SK-N-DZ (cell line): Measurements from ENCODE around the gene RETREG1.

Experiments
- DNase-seq: peaks from one replicate; pipeline ENCODE4 v3.0.0-alpha.2; 2015; ENCODE audit warnings: low spot score

The RETREG1 gene

DNA sequence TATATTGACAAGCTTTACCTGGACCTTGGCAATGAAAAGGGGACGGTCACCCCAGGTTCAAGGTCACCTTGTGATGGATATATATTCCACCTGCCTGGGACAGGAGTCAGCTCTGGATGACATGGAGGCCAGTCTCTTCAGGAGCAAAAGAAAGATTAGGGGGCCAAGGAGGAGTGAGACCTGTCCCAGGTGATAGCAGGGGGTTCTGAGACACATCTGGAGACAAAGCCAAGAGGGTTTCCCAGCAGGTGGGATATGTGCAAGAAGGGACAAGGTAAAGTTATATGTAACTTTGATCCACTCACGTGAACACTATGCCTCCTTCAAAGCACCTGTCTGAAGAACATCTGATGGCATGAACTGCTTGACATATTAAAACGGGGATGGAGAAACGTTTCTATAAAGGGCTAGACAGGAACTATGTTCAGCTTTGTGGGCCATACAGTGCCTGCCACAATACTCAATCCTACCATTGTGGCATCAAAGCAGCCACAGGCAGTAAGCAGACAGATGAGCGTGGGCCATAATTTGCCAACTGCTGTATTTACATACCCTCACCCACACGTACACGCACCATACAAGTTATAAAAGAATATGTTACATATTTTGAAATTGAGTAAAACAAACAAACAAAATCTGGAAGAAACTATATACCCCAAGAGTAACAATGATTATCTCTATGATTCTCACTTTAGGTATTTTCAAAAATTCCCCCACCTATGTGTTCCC is 88.3 kb downstream of the RETREG1 start:
- DNase-seq = no peak

DNA sequence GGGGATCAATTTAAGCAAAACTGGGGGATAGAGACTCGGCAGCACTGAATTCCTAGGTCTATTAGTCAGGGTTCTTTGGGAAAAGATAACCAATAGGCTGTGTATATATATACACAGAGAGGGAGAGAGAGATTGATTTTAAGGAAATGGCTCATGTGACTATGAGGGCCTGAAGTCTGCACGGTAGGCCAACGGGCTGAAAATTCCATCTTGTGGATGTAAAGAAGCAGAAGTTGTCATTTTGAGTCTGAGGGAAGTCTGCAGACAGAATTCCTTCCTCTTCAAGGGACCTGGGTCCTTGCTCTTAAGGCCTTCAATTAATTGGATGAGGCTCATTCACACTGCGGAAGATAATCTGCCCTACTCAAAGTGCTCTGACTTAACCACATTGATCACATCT is 91.1 kb downstream of the RETREG1 start:
- no peak for DNase-seq

DNA sequence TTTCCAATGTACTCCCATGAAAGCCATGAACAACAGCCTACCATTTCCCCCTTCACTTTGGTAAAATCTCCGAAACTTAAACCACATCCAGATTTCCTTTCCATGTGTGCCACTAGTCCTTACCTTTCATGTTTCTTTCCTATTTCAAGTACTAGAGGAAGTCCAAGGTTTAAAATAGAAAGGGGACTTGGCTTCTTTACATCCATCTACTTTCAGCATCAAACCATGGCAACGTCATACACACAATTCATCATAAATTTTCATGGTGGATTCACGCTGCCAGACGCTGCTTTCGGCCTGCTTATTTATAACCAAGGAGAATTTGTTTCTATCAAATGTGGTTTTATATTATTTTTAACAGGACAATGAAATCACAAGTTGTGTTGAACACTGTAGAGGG is 92.5 kb downstream of the RETREG1 start:
- DNase-seq = no peak

- no peak for DNase-seq
Observed at GRCh38 chr5:16521521-16522483, 95.0 kb downstream of the RETREG1 start.

GRCh38 chr5:16520841-16521240 is 96.0 kb downstream of the RETREG1 start:
- no peak for DNase-seq

GRCh38 chr5:16519435-16519834 is 97.4 kb downstream of the RETREG1 start:
- peak; percentile 28 for DNase-seq

GRCh38 chr5:16518606-16519005 is 98.2 kb downstream of the RETREG1 start:
- DNase-seq = no peak

DNA sequence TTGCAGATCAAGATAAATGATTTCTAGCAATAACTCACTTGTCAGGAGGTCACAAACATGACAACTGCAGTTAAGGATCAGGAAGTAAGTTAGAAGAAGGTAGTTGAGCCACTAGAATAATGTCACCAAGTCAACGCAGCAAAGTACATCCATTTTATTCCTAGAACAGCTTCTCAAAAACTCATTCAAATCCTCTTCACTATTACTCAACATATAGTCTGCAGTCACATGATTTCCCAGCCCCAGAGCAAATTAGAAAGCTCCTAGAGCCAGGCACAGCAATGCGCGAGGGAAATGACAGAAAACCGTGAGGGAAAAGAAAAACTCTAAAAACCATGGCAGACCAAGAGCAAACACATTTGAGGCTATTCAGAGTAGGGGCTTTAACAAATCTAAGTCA is 101.3 kb downstream of the RETREG1 start:
- no peak for DNase-seq

GRCh38 chr5:16510098-16510497 is 106.7 kb downstream of the RETREG1 start:
- DNase-seq = no peak

DNA sequence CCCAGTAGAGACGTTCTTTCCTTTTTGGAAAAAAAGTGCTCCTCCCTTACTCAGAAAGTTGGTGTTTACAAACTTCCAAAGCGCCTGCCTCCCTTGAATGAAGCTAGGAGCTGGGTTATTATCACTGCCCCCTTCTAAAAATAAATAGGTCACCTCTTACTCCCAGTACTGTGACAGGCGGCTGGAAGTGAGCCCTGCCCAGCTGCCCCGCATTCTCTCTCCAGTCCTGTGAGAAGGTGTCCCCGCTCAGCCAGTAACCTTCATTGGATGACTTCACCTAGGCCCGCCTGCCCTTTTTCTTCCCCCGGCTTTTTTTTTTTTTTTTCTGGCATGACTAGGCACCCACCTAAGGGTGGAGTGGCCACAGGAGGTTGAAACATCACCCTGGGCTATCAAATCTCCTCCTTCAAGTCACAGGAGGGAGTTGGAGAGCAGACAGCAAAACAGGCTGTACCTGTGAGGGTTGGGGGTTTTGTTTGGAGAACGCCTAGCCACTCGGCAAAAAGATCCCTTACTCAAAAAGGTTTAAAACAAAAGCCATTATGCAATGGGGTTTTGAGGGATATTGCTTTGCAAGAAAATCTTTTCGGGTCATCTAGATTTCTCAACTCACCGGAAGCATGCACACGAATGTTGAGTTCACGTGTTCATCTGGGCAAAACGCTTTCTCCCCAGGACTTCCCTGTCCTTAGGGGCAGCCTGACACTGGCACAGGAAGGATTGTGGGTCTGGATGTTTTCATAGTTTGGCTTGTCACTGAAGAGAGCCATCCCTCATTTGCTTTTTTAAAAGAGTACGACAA is 107.9 kb downstream of the RETREG1 start:
- no peak for DNase-seq

GRCh38 chr5:16507716-16508115 is 109.1 kb downstream of the RETREG1 start:
- DNase-seq = no peak

DNA sequence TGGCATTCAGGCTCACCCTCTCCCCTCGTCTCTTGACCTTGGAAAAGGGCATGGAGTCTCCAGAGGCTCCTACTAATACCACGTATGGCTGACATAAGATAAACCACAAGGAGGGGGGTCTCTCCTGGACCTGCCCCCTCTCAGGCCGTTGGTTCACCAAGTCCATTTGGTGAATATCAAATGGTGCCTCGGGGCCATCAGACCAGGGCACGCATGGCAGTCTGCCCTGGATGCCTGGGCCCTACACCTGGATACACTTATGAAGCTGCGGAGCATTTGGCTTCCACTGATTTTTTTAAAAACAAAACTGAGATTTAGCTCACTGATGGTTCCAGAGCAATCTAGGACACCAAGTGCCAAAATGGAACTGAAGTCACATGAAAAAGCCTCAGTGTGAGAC is 110.9 kb downstream of the RETREG1 start:
- no peak for DNase-seq

GRCh38 chr5:16505140-16505891 is 111.5 kb downstream of the RETREG1 start:
- no peak for DNase-seq

DNA sequence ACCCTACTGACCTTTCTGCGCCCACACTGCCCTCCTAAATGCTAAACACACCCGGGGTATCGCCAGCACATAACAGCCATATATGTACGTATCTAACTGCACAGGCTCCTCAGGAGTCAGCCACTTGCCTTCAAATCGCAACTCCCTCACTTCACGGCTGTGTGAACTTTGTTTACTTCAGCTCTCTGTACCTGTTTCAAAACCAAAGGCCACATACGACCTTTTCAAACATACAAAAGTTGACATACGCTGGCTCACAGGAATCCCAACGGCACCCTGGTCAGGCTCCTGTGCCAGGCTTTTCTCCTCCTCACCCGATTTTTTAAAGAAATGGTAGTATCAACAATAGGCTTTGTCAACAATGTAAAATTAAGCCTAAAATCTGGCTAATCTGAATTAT is 112.2 kb downstream of the RETREG1 start:
- DNase-seq = no peak

DNA sequence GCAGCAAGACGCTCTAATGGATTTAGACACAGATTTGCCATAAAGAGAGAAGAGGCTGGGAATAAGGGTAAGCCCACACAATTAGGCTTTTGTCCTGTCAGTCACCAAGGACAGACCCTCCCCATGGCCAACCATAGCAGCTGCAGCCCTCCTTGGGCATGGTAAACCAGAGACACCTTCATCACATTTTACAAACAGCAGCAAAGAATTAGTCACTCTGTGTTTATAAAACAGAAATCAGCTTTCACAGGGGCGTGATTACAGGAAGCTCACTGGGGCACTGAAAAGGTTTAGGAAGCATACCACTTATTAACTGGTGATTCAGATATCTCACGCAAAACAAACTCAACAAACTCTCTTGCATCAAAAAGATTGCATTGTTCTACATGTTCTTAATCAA is 113.9 kb downstream of the RETREG1 start:
- DNase-seq = no peak

DNA sequence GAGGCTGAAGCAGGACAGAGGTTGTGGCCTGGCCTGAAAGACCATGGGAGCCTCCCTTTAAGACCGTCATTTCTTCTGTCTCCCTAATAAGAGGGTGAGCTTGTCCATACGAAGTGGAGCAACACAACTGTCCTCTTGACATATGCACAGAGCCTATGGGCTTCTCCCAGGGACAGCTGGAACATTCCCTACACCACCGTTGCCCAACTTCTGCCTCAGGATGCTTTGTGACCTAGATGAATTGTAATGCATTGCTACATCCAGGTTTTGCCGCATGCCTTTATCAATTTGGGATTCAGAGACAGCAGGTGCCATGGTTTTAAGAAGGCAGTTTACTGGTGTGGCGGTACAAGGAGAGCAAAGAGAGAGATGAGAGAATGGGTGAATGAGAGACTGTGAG is 116.8 kb downstream of the RETREG1 start:
- no peak for DNase-seq

- no peak for DNase-seq
Observed at GRCh38 chr5:16497546-16497945, 119.3 kb downstream of the RETREG1 start.

- DNase-seq = no peak
Observed at GRCh38 chr5:16493261-16493660, 123.5 kb downstream of the RETREG1 start.

DNA sequence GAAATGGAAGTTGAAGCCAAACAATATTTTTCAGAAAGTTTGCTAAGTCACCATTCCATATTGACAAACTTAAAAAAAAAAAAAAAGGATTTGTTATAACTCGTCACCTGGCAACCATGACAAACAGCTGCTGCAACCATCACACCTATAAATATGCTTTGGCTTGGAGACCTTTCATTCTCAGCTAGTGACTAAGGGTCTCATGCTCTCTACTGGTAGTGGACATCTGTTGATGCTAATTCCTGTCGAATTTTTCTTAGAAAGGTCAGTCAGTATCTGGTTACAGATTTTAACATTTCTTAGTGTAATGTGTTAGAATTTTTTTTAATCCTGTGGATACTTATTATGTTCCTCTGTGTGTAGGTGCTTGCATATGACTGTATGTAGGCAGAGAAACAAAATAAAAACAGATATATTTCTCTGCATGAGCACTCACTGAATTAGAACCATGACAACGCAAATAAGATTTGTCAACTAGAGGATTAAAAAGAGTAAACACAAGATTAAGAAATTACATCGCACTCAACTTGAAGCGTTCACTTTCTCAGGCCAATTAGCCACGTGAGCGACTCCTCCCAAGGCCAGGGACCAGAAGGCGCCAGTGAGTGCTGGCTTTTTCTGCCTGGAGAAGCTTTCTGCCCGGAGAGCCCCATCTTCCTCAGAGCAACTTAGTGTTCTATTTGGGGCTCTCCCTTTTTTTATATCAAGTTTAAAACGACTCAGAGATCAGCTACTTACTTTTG is 124.2 kb downstream of the RETREG1 start:
- DNase-seq = no peak

DNA sequence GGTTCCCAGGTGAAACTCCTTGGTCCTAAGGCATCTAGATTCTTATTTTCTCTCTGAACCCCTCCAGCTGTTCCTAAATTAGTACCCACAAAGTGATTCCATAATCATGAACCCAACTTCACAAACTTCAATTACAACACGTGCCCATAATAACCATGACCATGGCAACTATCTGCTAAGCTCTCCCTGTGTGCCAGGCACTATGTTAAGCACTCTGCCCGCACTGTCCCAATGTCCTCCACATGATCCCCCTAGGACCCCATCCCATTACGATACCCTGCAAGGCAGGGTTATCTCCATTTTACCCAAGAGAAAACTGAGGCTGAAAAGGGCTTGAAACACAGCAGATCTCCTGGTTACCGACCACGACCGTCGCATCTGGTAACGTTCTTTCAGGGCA is 125.9 kb downstream of the RETREG1 start:
- DNase-seq = no peak
